ENCODE results near the gene IGLL1.

Gene IGLL1

GRCh38 chr22:23557036-23557435 lies 23.1 kb downstream of the IGLL1 start:
- Histone ChIP-seq H3K9me3 (ENCODE audit: low read length) (no peaks in the 10 kb centered on the region), H3K36me3 (ENCODE audit: insufficient read depth, low read length) (no peaks in the 10 kb centered on the region), H2AFZ (ENCODE audit: low read length) (no peak overlapping the region), H3K4me2 (ENCODE audit: low read length) (no peak overlapping the region), H3F3A (ENCODE audit: insufficient read depth, low read length) (no peaks in the 10 kb centered on the region), H4K20me1 (ENCODE audit: insufficient read depth, low read length) (no peaks in the 10 kb centered on the region), H3K27ac (ENCODE audit: low read depth, low read length, poor library complexity, severe bottlenecking) (no peak overlapping the region), H3K9ac (ENCODE audit: low read length) (no peak overlapping the region), H3K27me3 (ENCODE audit: insufficient read depth, low read length) (no peaks in the 10 kb centered on the region; the same call in 1 of the 2 replicates), H3K79me2 (ENCODE audit: insufficient read depth, low read length) (no peaks in the 10 kb centered on the region), H3K4me3 (ENCODE audit: low read depth, low read length, poor library complexity, severe bottlenecking) (no peak overlapping the region), H3K9me2 (ENCODE audit: low read depth, low read length) (no peaks in the 10 kb centered on the region), H3K4me1 (ENCODE audit: insufficient read depth, low read length, severe bottlenecking) (no peaks in the 10 kb centered on the region)
- TF ChIP-seq CTCF (IDR thresholded peaks at IDR 0.05; ENCODE audit: low read length) (no peak), EZH2 (IDR thresholded peaks at IDR 0.05; ENCODE audit: borderline replicate concordance, low read length) (no peak)

GRCh38 chr22:23556026-23556620 lies 24.0 kb downstream of the IGLL1 start:
- no peaks in the 10 kb centered on the region for H3K79me2 ChIP-seq (ENCODE audit: insufficient read depth, low read length)
- no peak overlapping the region for H3K9ac ChIP-seq (ENCODE audit: low read length)
- H3K36me3 ChIP-seq (ENCODE audit: insufficient read depth, low read length) = no peaks in the 10 kb centered on the region
- no peaks in the 10 kb centered on the region; the same call in 1 of the 2 replicates for H3K27me3 ChIP-seq (ENCODE audit: insufficient read depth, low read length)
- H3F3A ChIP-seq (ENCODE audit: insufficient read depth, low read length) = no peaks in the 10 kb centered on the region
- no peak overlapping the region for H3K4me2 ChIP-seq (ENCODE audit: low read length)
- no peaks in the 10 kb centered on the region for H4K20me1 ChIP-seq (ENCODE audit: insufficient read depth, low read length)
- TF ChIP-seq EZH2 (IDR thresholded peaks at IDR 0.05; ENCODE audit: borderline replicate concordance, low read length) = no peak
- TF ChIP-seq CTCF (IDR thresholded peaks at IDR 0.05; ENCODE audit: low read length) = no peak
- no peak overlapping the region for H3K4me3 ChIP-seq (ENCODE audit: low read depth, low read length, poor library complexity, severe bottlenecking)
- H2AFZ ChIP-seq (ENCODE audit: low read length) = no peak overlapping the region
- H3K9me2 ChIP-seq (ENCODE audit: low read depth, low read length) = no peaks in the 10 kb centered on the region
- no peak overlapping the region for H3K27ac ChIP-seq (ENCODE audit: low read depth, low read length, poor library complexity, severe bottlenecking)
- H3K9me3 ChIP-seq (ENCODE audit: low read length) = no peaks in the 10 kb centered on the region
- no peaks in the 10 kb centered on the region for H3K4me1 ChIP-seq (ENCODE audit: insufficient read depth, low read length, severe bottlenecking)

- Histone ChIP-seq H3K9me2 (ENCODE audit: low read depth, low read length) (no peaks in the 10 kb centered on the region), H3K4me1 (ENCODE audit: insufficient read depth, low read length, severe bottlenecking) (no peaks in the 10 kb centered on the region)
Observed at GRCh38 chr22:23555118-23555517, 25.0 kb downstream of the IGLL1 start.

More at GRCh38 chr22:23555118-23555517, 25.0 kb downstream of the IGLL1 start:
- H3K9ac ChIP-seq (ENCODE audit: low read length) = no peak overlapping the region
- H3K4me3 ChIP-seq (ENCODE audit: low read depth, low read length, poor library complexity, severe bottlenecking) = no peak overlapping the region
- H3K36me3 ChIP-seq (ENCODE audit: insufficient read depth, low read length) = no peaks in the 10 kb centered on the region
- H3K27ac ChIP-seq (ENCODE audit: low read depth, low read length, poor library complexity, severe bottlenecking) = no peak overlapping the region
- no peak overlapping the region for H3K4me2 ChIP-seq (ENCODE audit: low read length)
- TF ChIP-seq EZH2 (IDR thresholded peaks at IDR 0.05; ENCODE audit: borderline replicate concordance, low read length) (no peak), CTCF (IDR thresholded peaks at IDR 0.05; ENCODE audit: low read length) (no peak)
- H3K9me3 ChIP-seq (ENCODE audit: low read length) = 0 out of 2 replicates have a peak, but pooled peaks cover 2% of the 10 kb centered on the region
- no peaks in the 10 kb centered on the region for H4K20me1 ChIP-seq (ENCODE audit: insufficient read depth, low read length)
- H3K27me3 ChIP-seq (ENCODE audit: insufficient read depth, low read length) = no peaks in the 10 kb centered on the region; the same call in 1 of the 2 replicates
- H3K79me2 ChIP-seq (ENCODE audit: insufficient read depth, low read length) = no peaks in the 10 kb centered on the region
- no peaks in the 10 kb centered on the region for H3F3A ChIP-seq (ENCODE audit: insufficient read depth, low read length)
- H2AFZ ChIP-seq (ENCODE audit: low read length) = no peak overlapping the region

Measured in OCI-LY1 (cell line).